Activated T-cell treated with anti-CD3 and anti-CD28 coated beads for 48 hours (primary cell): Measurements from ENCODE around the gene SYNGAP1.
A peak's percentile ranks its signal among the peaks of the same experiment; 100 is the strongest.

Experiments used
- DNase-seq: peaks from one replicate; pipeline ENCODE4 v3.0.0-alpha.2; 2020; ENCODE audit warnings: low read depth

Gene SYNGAP1

GRCh38 chr6:33439956-33440648 is 20.2 kb downstream of the SYNGAP1 start:
- DNase-seq: no peak

DNA sequence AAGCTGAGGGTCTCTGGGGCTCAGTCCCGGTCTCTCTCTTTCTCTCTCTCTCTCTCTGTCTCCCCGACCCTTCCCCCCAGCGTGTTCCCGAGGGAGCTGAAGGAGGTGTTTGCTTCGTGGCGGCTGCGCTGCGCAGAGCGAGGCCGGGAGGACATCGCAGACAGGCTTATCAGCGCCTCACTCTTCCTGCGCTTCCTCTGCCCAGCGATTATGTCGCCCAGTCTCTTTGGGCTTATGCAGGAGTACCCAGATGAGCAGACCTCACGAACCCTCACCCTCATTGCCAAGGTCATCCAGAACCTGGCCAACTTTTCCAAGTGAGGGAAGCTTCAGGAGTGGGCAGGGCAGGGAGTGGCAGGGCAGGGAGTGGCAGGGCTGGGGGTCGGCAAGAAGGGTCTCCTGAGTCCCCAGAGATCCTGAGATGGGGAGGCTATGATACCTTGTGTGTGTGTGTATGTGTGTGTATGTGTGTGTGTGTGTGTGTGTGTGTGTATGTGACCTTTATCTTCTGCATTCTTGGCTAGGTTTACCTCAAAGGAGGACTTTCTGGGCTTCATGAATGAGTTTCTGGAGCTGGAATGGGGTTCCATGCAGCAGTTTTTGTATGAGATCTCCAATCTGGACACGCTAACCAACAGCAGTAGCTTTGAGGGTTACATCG is 20.9 kb downstream of the SYNGAP1 start:
- DNase-seq: no peak

DNA sequence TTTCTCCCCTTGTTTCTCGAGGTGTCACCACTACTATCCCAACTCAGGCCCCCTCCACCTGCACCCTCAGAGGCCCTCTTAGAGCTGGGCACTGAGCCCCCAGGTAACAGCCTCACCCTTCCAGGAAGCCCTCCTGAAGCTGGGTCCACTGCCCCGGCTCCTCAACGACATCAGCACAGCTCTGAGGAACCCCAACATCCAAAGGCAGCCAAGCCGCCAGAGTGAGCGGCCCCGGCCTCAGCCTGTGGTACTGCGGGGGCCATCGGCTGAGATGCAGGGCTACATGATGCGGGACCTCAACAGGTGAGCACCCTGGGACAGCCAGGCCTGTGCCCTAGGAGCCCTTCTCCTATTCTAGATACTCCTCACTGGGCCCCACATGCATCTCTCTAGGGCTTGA is 21.6 kb downstream of the SYNGAP1 start:
- DNase-seq: no peak

GRCh38 chr6:33442283-33442682 is 22.4 kb downstream of the SYNGAP1 start:
- no peak for DNase-seq

DNA sequence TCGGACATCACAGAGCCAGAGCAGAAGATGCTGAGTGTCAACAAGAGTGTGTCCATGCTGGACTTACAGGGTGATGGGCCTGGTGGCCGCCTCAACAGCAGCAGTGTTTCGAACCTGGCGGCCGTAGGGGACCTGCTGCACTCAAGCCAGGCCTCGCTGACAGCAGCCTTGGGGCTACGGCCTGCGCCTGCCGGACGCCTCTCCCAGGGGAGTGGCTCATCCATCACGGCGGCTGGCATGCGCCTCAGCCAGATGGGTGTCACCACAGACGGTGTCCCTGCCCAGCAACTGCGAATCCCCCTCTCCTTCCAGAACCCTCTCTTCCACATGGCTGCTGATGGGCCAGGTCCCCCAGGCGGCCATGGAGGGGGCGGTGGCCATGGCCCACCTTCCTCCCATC is 23.2 kb downstream of the SYNGAP1 start:
- no peak for DNase-seq

GRCh38 chr6:33443619-33444504 is 24.0 kb downstream of the SYNGAP1 start:
- no peak for DNase-seq

DNA sequence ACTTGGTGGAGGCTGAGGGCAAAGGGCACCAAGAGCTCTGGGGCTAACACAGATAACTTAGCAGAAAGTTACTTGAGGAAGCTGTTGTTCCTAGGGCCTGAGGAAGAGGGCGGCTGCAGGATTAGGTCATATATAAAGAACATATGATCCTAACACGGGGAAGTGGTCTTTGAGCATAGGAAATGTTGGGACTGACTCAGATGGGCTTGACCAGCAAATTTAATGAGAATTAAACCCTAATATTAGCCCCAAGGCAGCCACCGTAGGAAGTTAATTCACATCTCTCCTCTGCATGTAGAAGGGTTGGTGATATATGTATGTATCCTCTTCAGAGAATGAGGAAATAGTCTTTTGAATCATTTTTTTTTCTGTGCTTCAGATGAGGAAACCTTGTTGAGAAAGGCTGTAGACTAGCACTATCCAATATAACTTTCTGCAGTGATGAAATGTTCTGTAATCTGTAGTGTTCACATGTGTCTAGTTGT is 25.3 kb downstream of the SYNGAP1 start:
- no peak for DNase-seq

DNA sequence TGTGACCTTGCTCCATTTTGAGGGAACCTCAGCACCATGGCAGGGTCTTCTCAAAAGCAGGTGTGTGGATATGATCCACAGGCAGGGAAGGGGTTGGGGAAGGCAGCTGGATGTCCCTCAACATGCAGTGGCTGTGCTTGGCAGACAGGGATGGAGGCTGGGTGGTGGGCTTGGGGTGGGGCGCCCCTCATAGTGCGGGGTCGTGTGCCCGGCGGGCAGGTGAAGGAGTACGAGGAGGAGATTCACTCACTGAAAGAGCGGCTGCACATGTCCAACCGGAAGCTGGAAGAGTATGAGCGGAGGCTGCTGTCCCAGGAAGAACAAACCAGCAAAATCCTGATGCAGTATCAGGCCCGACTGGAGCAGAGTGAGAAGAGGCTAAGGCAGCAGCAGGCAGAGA is 26.5 kb downstream of the SYNGAP1 start:
- no peak for DNase-seq

- DNase-seq: no peak
Observed at GRCh38 chr6:33450434-33450833, 30.6 kb downstream of the SYNGAP1 start.

- no peak for DNase-seq
Observed at GRCh38 chr6:33451606-33452005, 31.7 kb downstream of the SYNGAP1 start.

DNA sequence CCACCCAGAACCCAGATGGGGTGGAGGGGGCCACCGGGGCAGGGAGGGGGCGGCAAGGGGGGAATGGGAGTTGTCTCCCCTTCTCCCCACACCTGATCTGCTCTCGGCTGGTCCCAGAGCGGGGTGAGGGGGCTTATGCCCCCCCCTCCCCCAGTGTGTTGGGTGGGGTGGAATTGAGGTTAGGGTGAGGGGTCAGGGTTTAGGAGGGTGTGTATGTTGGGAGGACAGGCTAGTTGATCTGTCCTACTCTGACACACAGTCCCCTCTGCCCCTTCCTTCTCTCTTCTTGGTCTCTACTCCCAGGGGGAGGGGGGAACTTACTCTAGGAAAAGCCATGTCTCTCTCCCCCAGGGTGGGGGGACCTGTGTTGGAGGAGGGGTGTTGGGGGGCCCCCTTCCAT is 32.6 kb downstream of the SYNGAP1 start:
- no peak for DNase-seq

- no peak for DNase-seq
Observed at GRCh38 chr6:33453393-33454008, 33.6 kb downstream of the SYNGAP1 start.

- peak; percentile 91 for DNase-seq
Observed at GRCh38 chr6:33454009-33454946, 34.4 kb downstream of the SYNGAP1 start, which contains the start of gene ZBTB9. Gene ZBTB9, plus strand, starts transcription at chr6:33454576. Its CDS starts 525 bp downstream, at chr6:33455101.

GRCh38 chr6:33455051-33455450 is 35.2 kb downstream of the SYNGAP1 start:
- no peak for DNase-seq

GRCh38 chr6:33456156-33456555 is 36.3 kb downstream of the SYNGAP1 start:
- no peak for DNase-seq

GRCh38 chr6:33458676-33459075 is 38.8 kb downstream of the SYNGAP1 start:
- no peak for DNase-seq

- DNase-seq: no peak
Observed at GRCh38 chr6:33459226-33459625, 39.4 kb downstream of the SYNGAP1 start.

- DNase-seq: no peak
Observed at GRCh38 chr6:33466075-33466735, 46.3 kb downstream of the SYNGAP1 start.

GRCh38 chr6:33467091-33467490 is 47.2 kb downstream of the SYNGAP1 start:
- no peak for DNase-seq

DNA sequence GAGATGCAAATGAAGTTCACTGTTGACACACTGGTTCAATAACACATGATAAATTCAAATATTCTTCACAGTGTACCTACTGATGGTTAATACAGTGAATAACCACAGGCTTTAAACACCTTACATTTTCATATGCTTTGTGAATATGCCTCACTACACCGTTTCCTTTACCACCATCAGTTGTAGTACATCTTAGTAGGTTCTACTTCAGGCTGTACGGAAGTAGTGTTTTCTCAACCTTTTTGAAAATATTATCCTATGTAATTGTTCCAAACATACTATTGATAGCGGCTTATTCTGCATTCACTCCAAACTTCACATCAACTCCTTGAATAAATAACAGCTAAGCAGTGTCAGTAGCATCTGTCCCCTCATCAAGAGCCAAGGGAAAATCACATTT is 49.8 kb downstream of the SYNGAP1 start:
- no peak for DNase-seq
